ENCODE measurements around the gene GAL3ST2. TPM values are rescaled to one million over a fixed set of nuclear protein-coding genes. Genes with fewer than 3 reads are reported as not detected.

Gene GAL3ST2
- total and polyA plus RNA-seq, 2 of the 8 experiments (the other 6 are each of a cell fraction or from before 2014, with no cell fraction given): not detected

GRCh38 chr2:241848761-241849615 lies 72.4 kb downstream of the GAL3ST2 start:
- DNase-seq (ENCODE audit: low read depth in 1 of 2, low spot score in 2 of 2) (no peak), FAIRE-seq (no peak)
- Histone ChIP-seq H3K23ac (ENCODE audit: insufficient read length) (no peak overlapping the region), H4K5ac (ENCODE audit: insufficient read length, low read depth, low read length) (no peak overlapping the region), H4K8ac (ENCODE audit: extremely low read depth, insufficient read depth, low read length) (no peak overlapping the region), H2AK5ac (ENCODE audit: low read depth, low read length) (no peak overlapping the region), H3K18ac (ENCODE audit: extremely low read depth, low read length) (no peak overlapping the region), H3K56ac (replicated peaks; ENCODE audit: insufficient read length, low read depth, low read length) (no peak overlapping the region), H4K20me1 (replicated peaks in 1 of 2; ENCODE audit: control insufficient read depth in 1 of 2, insufficient read depth in 2 of 2, low read length in 2 of 2) (no peaks in the 10 kb centered on the region), H3K23me2 (ENCODE audit: low read depth, low read length) (no peaks in the 10 kb centered on the region; the same call in 1 of the 2 replicates), H3K27me3 (replicated peaks in 1 of 4; ENCODE audit: control insufficient read depth in 3 of 4, extremely low read depth in 1 of 4, insufficient read depth in 3 of 4, low read length in 3 of 4) (peaks cover 0 to 11% (median 8%) of the 10 kb centered on the region in 4 experiments; a peak in 4 of 7 replicates), H4K91ac (replicated peaks; ENCODE audit: insufficient read length, low read length) (no peak overlapping the region), H3K4ac (replicated peaks; ENCODE audit: insufficient read length, low read depth, low read length) (no peak overlapping the region), H2BK12ac (ENCODE audit: low read depth, low read length) (no peak overlapping the region), H3K36me3 (ENCODE audit: control insufficient read depth in 2 of 4, insufficient read depth in 4 of 4, low read length in 3 of 4) (no peaks in the 10 kb centered on the region), H3K27ac (ENCODE audit: low read depth, low read length) (no peak overlapping the region), H3K79me1 (ENCODE audit: low read depth, low read length) (no peaks in the 10 kb centered on the region), H2BK15ac (ENCODE audit: low read length) (no peak overlapping the region), H3K4me2 (ENCODE audit: insufficient read depth in 1 of 2, low read depth in 2 of 2, low read length in 2 of 2) (no peak overlapping the region), H2BK120ac (replicated peaks; ENCODE audit: low read depth, low read length) (no peak overlapping the region), H3K9ac (replicated peaks in 1 of 4; ENCODE audit: extremely low read depth in 1 of 4, low read depth in 3 of 4, low read length in 3 of 4) (no peak overlapping the region), H3K79me2 (ENCODE audit: control insufficient read depth in 1 of 2, insufficient read depth in 2 of 2, low read length in 2 of 2) (no peaks in the 10 kb centered on the region), H3K14ac (ENCODE audit: insufficient read length) (no peak overlapping the region), H3K4me3 (ENCODE audit: extremely low read depth in 1 of 4, insufficient read depth in 2 of 4, low read depth in 3 of 4, low read length in 4 of 4) (no peak overlapping the region), H2BK5ac (ENCODE audit: low read depth, low read length) (no peak overlapping the region), H2AFZ (ENCODE audit: low read length) (no peak overlapping the region), H3K4me1 (replicated peaks in 1 of 4; ENCODE audit: control insufficient read depth in 3 of 4, insufficient read depth in 4 of 4, low read length in 3 of 4) (no peaks in the 10 kb centered on the region; a peak in 1 of 7 replicates), H3K9me3 (ENCODE audit: insufficient read depth in 2 of 2, low read depth in 1 of 2, low read length in 1 of 2) (no peaks in the 10 kb centered on the region), H2BK20ac (ENCODE audit: low read length) (no peak overlapping the region)
- ChIA-PET CTCF (ENCODE audit: partially characterized antibody) (interaction anchor here (0.6 kb wide), 1 partner anchor 30 kb away, joined by 3 read pairs; no protein-coding TSS in a partner anchor), POLR2A (ENCODE audit: partially characterized antibody) (interaction anchor here (0.9 kb wide), 1 partner anchor 147 kb away, joined by 3 read pairs; the partner anchor contains the start of gene ING5)
- TF ChIP-seq FOSL1 (IDR thresholded peaks at IDR 0.05; ENCODE audit: insufficient read depth, low read depth, low read length) (no peak), ASH2L (IDR thresholded peaks at IDR 0.05; ENCODE audit: low read length) (no peak), RFX5 (IDR thresholded peaks at IDR 0.05; ENCODE audit: borderline replicate concordance, low read depth, low read length) (no peak)
- WGBS, 2 experiments (ENCODE audit: extremely low coverage in 1 of 2, insufficient coverage in 1 of 2, insufficient read length in 1 of 2, insufficient replicate concordance in 2 of 2, low coverage in 1 of 2, low lambda C conversion rate in 2 of 2, missing lambda C conversion rate in 1 of 2): 92% methylated on average over 36 of the region's 39 CpGs; no CpG with 5 or more reads in 1 of the 2 experiments

Measured in H1 (cell line).